Activated T-cell treated with anti-CD3 and anti-CD28 coated beads, Interleukin-2, amount 50 U/mL, for 24 hours (primary cell): Measurements from ENCODE around the gene MAPK1.
A peak's percentile ranks its signal among the peaks of the same experiment; 100 is the strongest.
"Not testable (repeated sequence)": the region's sequence is repeated elsewhere in the genome, so short reads cannot be mapped to it uniquely, and the experiment has no call there.

ENCODE experiments used
- DNase-seq: peaks from one replicate; pipeline ENCODE4 v3.0.0-alpha.2; 2020
- H3K27ac Mint-ChIP-seq: 2 replicates; pipeline ENCODE4 v1.8.0; 2020; ENCODE audit warnings: mild to moderate bottlenecking, mixed read lengths
- H3K27me3 Mint-ChIP-seq: 2 replicates; pipeline ENCODE4 v1.8.0; 2020; ENCODE audit warnings: mixed read lengths
- H3K36me3 Mint-ChIP-seq: 2 replicates; pipeline ENCODE4 v1.8.0; 2020; ENCODE audit warnings: low read depth, mixed read lengths
- H3K4me1 Mint-ChIP-seq: 2 replicates; pipeline ENCODE4 v1.8.0; 2020; ENCODE audit warnings: low read depth, mixed read lengths
- H3K4me3 Mint-ChIP-seq: 2 replicates; pipeline ENCODE4 v1.8.0; 2020; ENCODE audit warnings: mild to moderate bottlenecking, moderate library complexity, mixed read lengths
- H3K9me3 Mint-ChIP-seq: 2 replicates; pipeline ENCODE4 v1.8.0; 2020; ENCODE audit warnings: mixed read lengths

Gene MAPK1

DNA sequence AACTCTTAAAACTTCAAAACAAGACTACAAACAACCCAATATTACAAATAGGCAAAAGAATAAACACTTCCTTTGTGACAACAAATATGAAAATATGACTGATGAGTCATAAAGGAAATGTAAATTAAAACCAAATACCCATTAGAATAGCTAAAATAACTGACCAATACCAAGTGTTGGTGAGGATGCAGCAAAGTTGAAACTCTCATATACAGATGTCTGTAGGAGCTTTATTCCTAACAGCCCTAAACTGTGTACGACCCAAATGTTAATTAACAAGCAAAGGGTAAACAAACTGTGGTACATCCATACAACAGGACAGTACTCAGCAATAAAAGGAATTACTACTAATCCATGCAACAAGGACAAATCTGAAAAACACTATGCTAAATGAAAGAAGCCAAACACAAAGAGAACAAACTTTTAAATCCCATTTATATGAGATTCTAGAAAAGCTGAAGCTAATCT lies 43.0 kb downstream of the MAPK1 start:
- Mint-ChIP-seq H3K9me3 (no peaks in the 10 kb centered on the region), H3K36me3 (peaks cover 10% of the 10 kb centered on the region), H3K4me1 (peaks cover 73% of the 10 kb centered on the region), H3K4me3 (no peak overlapping the region), H3K27me3 (no peaks in the 10 kb centered on the region), H3K27ac (no peak overlapping the region)
- DNase-seq, result no peak

DNA sequence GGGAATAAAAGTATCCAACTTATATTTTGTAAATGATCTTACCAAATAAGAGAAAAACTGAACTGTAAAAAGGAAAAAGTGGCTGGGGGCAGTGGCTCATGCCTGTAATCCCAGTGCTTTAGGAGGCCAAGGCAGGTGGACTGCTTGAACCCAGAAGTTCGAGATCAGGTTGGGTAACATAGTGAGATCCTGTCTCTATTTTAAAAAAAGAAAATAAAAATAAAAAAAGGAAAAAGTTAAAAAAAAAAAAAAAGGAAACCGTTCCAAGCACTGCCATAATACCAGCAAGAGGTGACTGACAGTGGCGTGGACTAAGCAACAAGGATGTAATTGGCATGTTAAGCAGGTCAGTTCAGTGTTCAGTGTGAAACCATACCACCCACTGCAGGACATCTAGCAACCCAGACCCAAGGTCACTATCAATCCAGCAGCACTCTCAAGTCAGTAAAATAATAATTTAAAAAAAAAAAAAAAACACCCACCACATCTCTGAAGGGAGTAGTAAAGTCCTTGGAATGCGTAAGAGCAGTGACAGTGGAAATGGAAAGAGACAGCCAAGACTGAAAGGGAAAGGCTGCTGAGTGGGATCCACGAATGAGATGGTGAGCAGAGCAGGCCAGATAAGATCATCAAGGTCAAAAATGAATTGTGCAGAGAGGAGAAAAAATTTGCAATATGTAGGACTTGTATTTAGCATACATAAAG lies 43.6 kb downstream of the MAPK1 start:
- peaks cover 73% of the 10 kb centered on the region for H3K4me1 Mint-ChIP-seq
- no peak overlapping the region for H3K27ac Mint-ChIP-seq
- no peaks in the 10 kb centered on the region for H3K27me3 Mint-ChIP-seq
- peaks cover 13% of the 10 kb centered on the region for H3K36me3 Mint-ChIP-seq
- no peak overlapping the region for H3K4me3 Mint-ChIP-seq
- no peaks in the 10 kb centered on the region for H3K9me3 Mint-ChIP-seq
- no peak for DNase-seq

DNA sequence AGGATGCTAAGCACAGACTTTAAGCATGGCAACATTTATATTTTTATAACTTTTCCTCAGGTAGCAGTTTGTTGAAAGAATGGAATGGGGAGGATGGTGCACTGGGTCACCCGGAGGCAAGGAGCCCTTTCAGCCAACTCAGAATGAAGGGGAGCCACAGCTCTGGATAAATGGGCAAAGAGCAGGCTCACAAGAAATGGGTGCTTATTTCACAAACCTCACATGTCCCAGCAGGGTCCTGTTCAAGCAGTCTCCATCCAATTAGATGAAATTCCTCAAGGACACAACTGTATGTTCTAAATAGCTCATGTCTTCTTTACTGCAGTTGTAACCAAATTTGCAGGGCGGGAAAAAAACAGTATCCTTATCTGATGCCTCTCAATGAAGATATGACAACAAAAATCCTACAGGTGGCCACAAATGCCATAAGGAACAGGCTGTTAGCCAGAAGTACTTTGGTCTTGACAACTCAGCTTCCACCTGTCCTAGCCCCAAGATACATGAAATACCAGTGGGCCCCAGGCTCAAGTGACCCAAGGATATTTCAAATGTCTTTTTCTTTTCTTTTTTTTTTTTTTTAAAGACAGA lies 48.2 kb downstream of the MAPK1 start:
- H3K27me3 Mint-ChIP-seq, result no peaks in the 10 kb centered on the region
- peaks cover 35% of the 10 kb centered on the region for H3K36me3 Mint-ChIP-seq
- no peak for DNase-seq
- H3K4me3 Mint-ChIP-seq, result no peak overlapping the region
- peaks cover 69% of the 10 kb centered on the region for H3K4me1 Mint-ChIP-seq
- no peaks in the 10 kb centered on the region for H3K9me3 Mint-ChIP-seq
- peak overlapping the region; percentile 68 for H3K27ac Mint-ChIP-seq

DNA sequence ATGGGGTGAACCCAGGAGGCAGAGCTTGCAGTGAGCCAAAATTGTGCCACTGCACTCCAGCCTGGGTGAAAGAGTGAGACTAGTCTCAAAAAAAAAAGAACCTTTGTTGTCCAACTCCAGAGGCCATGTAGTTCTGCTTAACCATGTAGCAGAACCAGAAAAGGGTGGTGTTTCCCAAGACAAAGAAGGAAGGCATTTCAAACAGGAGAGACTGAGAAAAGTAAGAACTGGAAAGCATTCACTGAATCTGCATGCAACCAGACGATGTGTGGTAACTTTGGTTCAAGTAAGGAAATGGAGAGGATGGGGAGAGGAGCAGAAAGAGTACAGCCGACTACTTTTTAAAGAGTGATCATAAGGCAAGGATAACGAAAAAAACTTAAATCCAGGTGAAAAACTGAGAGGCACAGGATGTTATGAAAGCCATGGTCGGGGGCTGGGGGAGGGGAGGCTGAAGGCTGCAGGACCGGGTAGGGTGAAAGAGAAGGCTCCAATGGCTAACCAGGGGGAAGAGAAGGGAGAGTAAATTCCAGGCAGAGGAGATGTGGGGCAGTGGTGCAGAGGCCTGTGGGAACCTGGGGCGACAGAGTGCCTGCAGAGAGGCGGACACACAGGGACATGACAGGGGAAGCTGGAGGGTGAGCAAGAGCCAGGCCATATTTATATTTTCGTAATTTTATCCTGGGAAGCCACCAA lies 48.8 kb downstream of the MAPK1 start:
- Mint-ChIP-seq H3K27me3 (no peaks in the 10 kb centered on the region), H3K9me3 (no peaks in the 10 kb centered on the region), H3K27ac (peak overlapping the region; percentile 68), H3K4me3 (no peak overlapping the region), H3K4me1 (peaks cover 68% of the 10 kb centered on the region), H3K36me3 (peaks cover 38% of the 10 kb centered on the region)
- no peak for DNase-seq

DNA sequence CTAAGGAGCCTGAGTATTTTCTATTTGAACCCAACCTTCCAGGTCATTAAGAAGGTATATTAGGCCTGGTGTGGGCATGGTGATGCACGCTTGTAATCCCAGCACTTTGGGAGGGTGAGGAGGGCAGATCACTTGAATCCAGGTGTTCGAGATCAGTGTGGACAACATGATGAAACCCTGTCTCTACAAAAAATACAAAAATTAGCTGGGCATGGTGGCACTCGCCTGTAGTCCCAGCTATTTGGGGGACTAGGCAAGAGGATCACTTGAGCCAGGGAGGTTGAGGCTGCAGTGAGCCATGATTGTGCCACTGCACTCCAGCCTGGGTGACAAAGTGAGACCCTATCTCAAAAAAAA lies 50.0 kb downstream of the MAPK1 start:
- peaks cover 39% of the 10 kb centered on the region for H3K36me3 Mint-ChIP-seq
- H3K27ac Mint-ChIP-seq, result peak overlapping the region; percentile 94
- H3K4me3 Mint-ChIP-seq, result peak overlapping the region; percentile 48
- H3K4me1 Mint-ChIP-seq, result peaks cover 66% of the 10 kb centered on the region
- not testable (repeated sequence) for H3K27me3 Mint-ChIP-seq, H3K9me3 Mint-ChIP-seq, DNase-seq

DNA sequence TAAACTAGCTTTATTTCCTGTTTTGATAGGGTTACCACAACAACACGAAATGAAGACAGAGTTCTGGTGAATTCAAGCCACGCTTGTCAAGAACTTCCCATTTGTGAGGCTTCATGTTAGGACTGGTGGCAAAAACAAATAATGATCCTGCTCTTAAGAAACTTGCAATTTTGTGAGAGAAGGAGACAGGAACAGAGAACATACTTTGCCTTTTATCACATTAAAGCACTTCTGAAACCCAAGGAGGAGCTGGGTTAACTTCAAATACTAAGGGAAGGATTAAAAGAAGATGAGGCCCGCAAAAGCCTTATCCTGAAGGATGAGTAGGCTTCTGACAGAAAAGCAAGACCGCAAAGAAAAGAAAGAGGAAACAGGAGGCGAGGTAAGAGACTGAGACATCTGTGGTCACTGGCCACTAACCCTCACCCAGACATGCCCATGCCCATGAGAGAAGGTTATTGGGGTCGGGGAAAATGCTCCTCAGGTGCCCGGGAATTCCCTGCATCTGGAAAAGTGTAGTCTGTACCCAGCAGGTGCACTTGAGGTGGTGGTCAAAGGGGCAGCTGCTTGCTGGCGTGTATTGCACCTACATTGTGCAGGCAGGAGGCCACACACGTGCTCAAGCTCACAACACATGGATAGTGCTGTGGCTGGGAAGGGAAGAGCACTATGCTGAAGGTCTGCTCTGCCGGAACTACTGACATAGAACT lies 50.5 kb downstream of the MAPK1 start:
- H3K4me1 Mint-ChIP-seq, result peaks cover 69% of the 10 kb centered on the region
- H3K4me3 Mint-ChIP-seq, result peak overlapping the region; percentile 48
- no peaks in the 10 kb centered on the region for H3K9me3 Mint-ChIP-seq
- H3K27me3 Mint-ChIP-seq, result no peaks in the 10 kb centered on the region
- H3K27ac Mint-ChIP-seq, result peak overlapping the region; percentile 94
- no peak for DNase-seq
- H3K36me3 Mint-ChIP-seq, result peaks cover 41% of the 10 kb centered on the region

DNA sequence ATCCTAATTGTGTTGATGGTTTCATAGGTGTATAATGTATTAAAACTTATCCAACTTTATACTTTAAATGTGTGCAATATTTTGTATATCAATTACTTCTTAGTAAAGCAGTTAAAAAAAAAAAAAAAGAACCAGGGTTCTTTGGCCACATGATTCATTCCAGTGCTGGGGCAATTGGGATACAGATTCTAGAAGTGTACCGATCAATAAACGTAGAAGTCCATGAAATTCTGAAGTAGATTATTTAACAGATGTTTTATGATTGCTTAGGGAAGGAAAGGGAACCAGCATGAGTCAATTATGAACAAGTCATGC lies 51.0 kb downstream of the MAPK1 start:
- H3K4me3 Mint-ChIP-seq, result peak overlapping the region; percentile 48
- H3K9me3 Mint-ChIP-seq, result no peaks in the 10 kb centered on the region
- DNase-seq, result no peak
- peak overlapping the region; percentile 94 for H3K27ac Mint-ChIP-seq
- H3K36me3 Mint-ChIP-seq, result peaks cover 44% of the 10 kb centered on the region
- H3K4me1 Mint-ChIP-seq, result peaks cover 70% of the 10 kb centered on the region
- no peaks in the 10 kb centered on the region for H3K27me3 Mint-ChIP-seq

DNA sequence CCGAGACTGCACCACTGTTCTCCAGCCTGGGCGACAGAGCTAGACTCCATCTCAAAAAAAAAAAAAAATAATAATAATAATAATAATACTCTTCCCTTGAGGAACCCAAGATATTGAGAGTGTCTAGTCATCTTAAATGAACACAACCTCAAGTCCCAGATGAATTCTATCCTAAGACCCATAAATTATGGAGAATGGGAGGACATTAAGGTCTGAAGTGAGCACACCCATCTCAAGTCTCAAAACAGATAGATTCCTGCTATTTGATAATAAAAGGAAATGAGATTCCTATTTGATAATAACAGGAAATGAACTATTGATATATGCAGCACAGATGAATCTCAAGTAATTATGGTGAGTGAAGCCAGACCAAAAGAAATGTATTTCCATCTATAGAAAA lies 51.5 kb downstream of the MAPK1 start:
- no peak overlapping the region for H3K4me3 Mint-ChIP-seq
- H3K27ac Mint-ChIP-seq, result peak overlapping the region; percentile 94

DNA sequence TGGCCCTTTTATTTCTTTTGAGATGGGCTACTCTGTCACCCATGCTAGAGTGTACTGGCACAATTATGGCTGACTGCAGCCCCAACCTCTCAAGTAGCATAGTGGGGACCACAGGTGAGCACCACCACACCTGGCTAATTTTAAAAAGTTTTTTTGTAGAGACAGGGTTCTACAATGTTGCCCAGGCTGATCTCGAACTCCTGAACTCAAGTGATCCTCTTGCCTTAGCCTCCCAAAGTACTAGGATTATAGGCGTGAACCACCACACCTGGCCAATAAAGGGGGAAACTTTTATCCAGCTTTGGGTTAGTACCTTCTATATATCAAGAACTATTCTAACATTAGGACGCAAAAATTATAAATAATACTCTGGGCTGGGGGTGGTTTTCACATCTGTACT lies 52.1 kb downstream of the MAPK1 start:
- Mint-ChIP-seq H3K36me3 (peaks cover 45% of the 10 kb centered on the region), H3K4me1 (peaks cover 68% of the 10 kb centered on the region), H3K27me3 (no peaks in the 10 kb centered on the region), H3K9me3 (no peaks in the 10 kb centered on the region), H3K4me3 (no peak overlapping the region), H3K27ac (no peak overlapping the region)
- no peak for DNase-seq

More for the DNA sequence above, 51.5 kb downstream of the MAPK1 start:
- H3K9me3 Mint-ChIP-seq, result no peaks in the 10 kb centered on the region
- H3K36me3 Mint-ChIP-seq, result peaks cover 41% of the 10 kb centered on the region
- H3K4me1 Mint-ChIP-seq, result peaks cover 67% of the 10 kb centered on the region
- no peak for DNase-seq
- no peaks in the 10 kb centered on the region for H3K27me3 Mint-ChIP-seq

DNA sequence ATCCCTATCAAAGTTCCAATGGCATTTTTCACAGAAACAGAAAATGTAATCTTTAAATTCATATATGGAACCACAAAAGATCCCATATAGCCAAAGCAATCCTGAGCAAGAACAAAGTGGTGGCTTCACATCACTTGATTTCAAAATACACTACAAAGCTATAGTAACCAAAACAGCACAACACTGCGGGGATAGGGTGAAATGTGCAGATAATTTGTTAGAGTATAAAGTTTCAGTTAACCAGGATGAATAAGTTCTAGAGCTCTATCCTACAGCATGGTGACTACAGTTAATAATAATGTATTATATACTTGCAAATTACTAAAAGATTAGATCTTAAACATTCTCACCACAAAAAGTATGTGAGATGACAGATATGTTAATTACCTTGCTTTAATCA lies 55.5 kb downstream of the MAPK1 start:
- Mint-ChIP-seq H3K4me1 (peaks cover 56% of the 10 kb centered on the region), H3K9me3 (no peaks in the 10 kb centered on the region), H3K36me3 (peaks cover 40% of the 10 kb centered on the region), H3K4me3 (no peak overlapping the region), H3K27ac (peak overlapping the region; percentile 15), H3K27me3 (no peaks in the 10 kb centered on the region)
- DNase-seq, result no peak

DNA sequence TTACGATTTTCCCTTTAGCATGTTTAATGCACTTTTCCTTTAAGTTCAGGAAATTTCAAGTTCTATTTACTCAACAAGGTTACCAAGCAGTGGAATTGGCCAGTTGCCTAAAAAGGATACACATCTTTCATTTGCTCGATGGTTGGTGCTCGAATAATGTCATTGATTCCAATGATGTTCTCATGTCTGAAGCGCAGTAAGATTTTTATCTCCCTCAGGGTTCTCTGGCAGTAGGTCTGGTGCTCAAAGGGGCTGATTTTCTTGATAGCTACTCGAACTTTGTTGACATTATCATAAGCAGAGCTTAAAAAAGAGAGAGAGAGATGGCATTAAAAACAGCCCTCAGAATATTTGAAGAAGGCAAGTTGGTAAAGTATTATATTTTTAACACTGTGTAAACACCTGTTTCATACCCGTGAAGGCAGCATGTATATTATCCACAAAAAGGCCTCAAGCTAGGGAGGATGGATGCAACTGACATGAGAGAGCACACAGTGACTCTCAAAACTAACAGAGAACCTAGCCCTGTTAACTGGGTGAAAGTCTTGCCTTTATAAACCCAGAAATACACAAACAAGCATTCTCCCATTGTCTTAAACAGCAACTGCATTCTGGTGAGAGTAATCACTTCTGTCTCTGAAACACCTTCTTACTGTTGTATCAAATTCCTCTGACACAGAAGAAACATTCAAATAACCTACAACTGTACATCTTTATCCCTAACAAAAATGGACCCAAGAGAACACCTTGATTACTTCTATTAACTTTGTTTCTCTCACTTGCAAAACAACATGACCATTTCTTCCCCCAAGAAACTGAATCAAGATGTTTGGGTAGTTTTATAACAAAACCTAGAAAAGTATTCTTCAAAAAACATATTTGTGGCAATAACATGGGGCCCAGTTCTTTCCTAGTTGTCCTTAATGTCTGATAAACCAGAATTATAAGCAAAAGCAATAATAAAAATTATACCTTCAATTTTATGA lies 59.6 kb downstream of the MAPK1 start:
- H3K27ac Mint-ChIP-seq, result peak overlapping the region; percentile 58
- no peaks in the 10 kb centered on the region for H3K9me3 Mint-ChIP-seq
- H3K36me3 Mint-ChIP-seq, result peaks cover 70% of the 10 kb centered on the region
- no peaks in the 10 kb centered on the region for H3K27me3 Mint-ChIP-seq
- no peak for DNase-seq
- H3K4me3 Mint-ChIP-seq, result no peak overlapping the region
- H3K4me1 Mint-ChIP-seq, result peaks cover 32% of the 10 kb centered on the region

DNA sequence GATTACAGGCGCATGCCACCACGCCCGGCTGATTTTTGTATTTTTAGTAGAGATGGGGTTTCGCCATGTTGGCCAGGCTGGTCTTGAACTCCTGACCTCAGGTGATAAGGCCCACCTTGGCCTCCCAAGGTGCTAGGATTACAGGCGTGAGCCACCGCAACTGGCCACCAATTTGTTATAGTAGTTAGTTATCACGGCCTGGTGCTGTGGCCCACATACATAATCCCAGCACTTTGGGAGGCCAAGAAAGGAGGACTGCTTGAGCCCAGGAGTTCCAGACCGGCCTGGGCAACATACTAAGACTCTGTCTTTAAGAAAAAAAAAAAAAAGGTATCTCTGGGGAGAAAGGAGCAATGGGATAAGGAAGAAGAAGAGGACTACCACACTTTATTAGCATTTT lies 62.1 kb downstream of the MAPK1 start:
- not testable (repeated sequence) for H3K27me3 Mint-ChIP-seq, H3K9me3 Mint-ChIP-seq, DNase-seq, H3K27ac Mint-ChIP-seq, H3K4me3 Mint-ChIP-seq
- Mint-ChIP-seq H3K4me1 (peaks cover 29% of the 10 kb centered on the region), H3K36me3 (peaks cover 80% of the 10 kb centered on the region)

DNA sequence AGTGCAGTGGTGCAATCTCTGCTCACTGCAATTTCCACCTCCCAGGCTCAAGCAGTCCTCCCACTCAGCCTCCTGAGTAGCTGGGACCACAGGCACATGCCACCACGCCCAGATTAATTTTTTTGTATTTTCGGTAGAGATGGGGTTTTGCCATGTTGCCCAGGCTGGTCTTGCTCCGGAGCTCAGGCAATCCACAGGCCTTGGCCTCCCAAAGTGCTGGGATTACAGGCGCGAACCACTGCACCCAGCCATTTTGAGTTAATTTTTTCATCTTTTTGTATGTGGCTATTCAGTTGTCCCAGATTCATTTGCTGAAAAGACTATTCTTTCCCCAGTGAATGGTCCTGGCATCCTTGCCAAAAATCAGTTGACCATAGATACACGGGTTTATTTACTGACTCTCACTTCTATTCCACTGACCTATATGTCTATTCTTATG lies 63.6 kb downstream of the MAPK1 start:
- H3K4me1 Mint-ChIP-seq, result peaks cover 24% of the 10 kb centered on the region
- H3K27me3 Mint-ChIP-seq, result no peaks in the 10 kb centered on the region
- no peaks in the 10 kb centered on the region for H3K9me3 Mint-ChIP-seq
- peaks cover 91% of the 10 kb centered on the region for H3K36me3 Mint-ChIP-seq
- no peak overlapping the region for H3K27ac Mint-ChIP-seq
- no peak overlapping the region for H3K4me3 Mint-ChIP-seq
- no peak for DNase-seq

DNA sequence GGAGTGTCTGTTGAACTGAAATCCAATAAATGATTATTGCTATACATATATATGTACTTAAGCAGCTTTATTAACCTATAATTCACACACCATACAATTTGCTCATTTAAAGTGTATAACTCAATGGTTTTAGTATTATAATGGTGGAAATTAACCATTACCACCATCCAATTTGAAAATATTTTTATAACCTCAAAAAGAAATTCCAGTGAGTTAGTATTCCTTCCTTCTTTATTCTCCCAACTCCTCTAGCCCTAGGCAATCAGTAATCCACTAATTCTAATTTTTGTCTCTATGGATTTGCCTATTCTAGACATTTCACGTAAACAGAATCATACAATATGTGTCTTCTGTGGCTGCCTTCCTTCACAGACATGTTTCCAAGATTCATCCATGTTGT lies 64.8 kb downstream of the MAPK1 start:
- peaks cover 97% of the 10 kb centered on the region for H3K36me3 Mint-ChIP-seq
- peaks cover 18% of the 10 kb centered on the region for H3K4me1 Mint-ChIP-seq
- H3K4me3 Mint-ChIP-seq, result no peak overlapping the region
- no peak for DNase-seq
- no peaks in the 10 kb centered on the region for H3K9me3 Mint-ChIP-seq
- no peaks in the 10 kb centered on the region for H3K27me3 Mint-ChIP-seq
- H3K27ac Mint-ChIP-seq, result no peak overlapping the region
